Skeletal muscle tissue (tissue), 2 donors: ENCODE results near the gene GNL1. TPM values are rescaled to one million over a fixed set of nuclear protein-coding genes. Genes with fewer than 3 reads are reported as not detected.

Experiments used
- small RNA-seq: library from RNA; depleted of rRNA; stranded (forward); fragments of <200 nt; gene quantifications from one replicate; pipeline ENCODE3, GENCODE V24; 2014
- total RNA-seq: library from RNA; depleted of rRNA; stranded (reverse); fragments of >200 nt; gene quantifications from one replicate; pipeline ENCODE4 v1.2.3, GENCODE V29; 2014

Gene GNL1
- total RNA-seq, 1 donor from 2014 or later: 22.4 TPM

Small RNA genes within 50 kb of the gene (small RNA-seq; reads per million reads assigned to genes)
- gene MIR877: 4.1 reads per million, percentile 89 among the genes with 10 or more reads in this experiment

Other genes starting within 250 kb of the GNL1 start
- gene TRIM39, start 229.6 kb downstream of the GNL1 start, total RNA-seq: 5.2 TPM
- gene RPP21, start 211.3 kb downstream of the GNL1 start, total RNA-seq: 7.8 TPM
- gene HLA-E, start 67.0 kb downstream of the GNL1 start, total RNA-seq: 98.6 TPM
- 3.7 TPM for gene PRR3, start 806 bp upstream of the GNL1 start, total RNA-seq
- gene ABCF1, start 15.0 kb upstream of the GNL1 start, total RNA-seq: 21.9 TPM
- gene PPP1R10, start 60.8 kb upstream of the GNL1 start, total RNA-seq: 20.4 TPM
- gene MRPS18B, start 61.4 kb upstream of the GNL1 start, total RNA-seq: 105 TPM
- 2.1 TPM for gene ATAT1, start 70.4 kb upstream of the GNL1 start, total RNA-seq
- gene C6orf136, start 90.6 kb upstream of the GNL1 start, total RNA-seq: 9.9 TPM
- gene DHX16, start 116.5 kb upstream of the GNL1 start, total RNA-seq: 23.0 TPM
- 23.5 TPM for gene PPP1R18, start 130.2 kb upstream of the GNL1 start, total RNA-seq
- gene NRM, start 134.5 kb upstream of the GNL1 start, total RNA-seq: 3.7 TPM
- gene MDC1, start 160.8 kb upstream of the GNL1 start, total RNA-seq: 5.2 TPM
- gene TUBB, start 163.9 kb upstream of the GNL1 start, total RNA-seq: 317 TPM
- gene FLOT1, start 186.2 kb upstream of the GNL1 start, total RNA-seq: 44.9 TPM
- gene IER3, start 188.1 kb upstream of the GNL1 start, total RNA-seq: 4.2 TPM